ENCODE results near the gene MYL7. TPM values are rescaled to one million over a fixed set of nuclear protein-coding genes. Genes with fewer than 3 reads are reported as not detected.

The MYL7 gene
- total RNA-seq, 6 experiments from 2014 or later: 0.30 to 0.64 (median 0.49) TPM; not detected in 2

DNA sequence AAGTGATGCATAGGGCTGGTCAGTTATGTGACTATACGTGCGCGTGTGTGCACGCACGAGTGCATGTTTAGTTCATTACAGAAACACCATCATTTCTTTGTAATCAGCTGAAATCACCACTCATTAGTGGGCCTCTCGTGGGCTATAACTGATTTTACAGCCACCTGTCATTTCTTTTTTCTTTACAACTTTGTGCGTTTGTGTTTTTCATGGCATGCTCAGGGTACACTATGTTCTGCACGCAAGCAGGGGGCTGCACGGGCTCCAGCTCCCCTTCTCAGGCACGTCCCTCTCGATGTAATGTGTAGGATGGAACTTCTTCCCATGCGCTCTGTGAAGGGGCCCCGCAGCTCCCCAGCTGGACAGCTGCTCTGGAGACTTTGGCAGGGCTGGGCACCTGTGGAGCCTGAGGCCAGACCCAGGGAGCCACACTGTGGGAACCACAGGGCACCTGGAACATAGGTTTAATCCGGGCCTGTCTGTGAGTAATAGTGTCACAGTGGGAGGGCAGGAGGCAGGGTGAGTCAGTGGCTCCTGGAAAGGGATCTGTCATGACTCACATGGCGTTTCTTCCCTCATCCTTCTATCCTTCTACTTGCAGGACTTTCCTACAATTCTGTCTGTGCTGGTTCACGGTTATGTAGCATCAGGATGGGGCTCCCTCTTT is 43.2 kb upstream of the MYL7 start:
- H3K9me3 Mint-ChIP-seq: peaks cover 16% of the 10 kb centered on the region
- peaks cover 15% of the 10 kb centered on the region for H3K27me3 Mint-ChIP-seq (ENCODE audit: insufficient read depth)
- peaks cover 18% of the 10 kb centered on the region for H3K4me1 Mint-ChIP-seq (ENCODE audit: low read depth)
- TF ChIP-seq, protein P1, sequence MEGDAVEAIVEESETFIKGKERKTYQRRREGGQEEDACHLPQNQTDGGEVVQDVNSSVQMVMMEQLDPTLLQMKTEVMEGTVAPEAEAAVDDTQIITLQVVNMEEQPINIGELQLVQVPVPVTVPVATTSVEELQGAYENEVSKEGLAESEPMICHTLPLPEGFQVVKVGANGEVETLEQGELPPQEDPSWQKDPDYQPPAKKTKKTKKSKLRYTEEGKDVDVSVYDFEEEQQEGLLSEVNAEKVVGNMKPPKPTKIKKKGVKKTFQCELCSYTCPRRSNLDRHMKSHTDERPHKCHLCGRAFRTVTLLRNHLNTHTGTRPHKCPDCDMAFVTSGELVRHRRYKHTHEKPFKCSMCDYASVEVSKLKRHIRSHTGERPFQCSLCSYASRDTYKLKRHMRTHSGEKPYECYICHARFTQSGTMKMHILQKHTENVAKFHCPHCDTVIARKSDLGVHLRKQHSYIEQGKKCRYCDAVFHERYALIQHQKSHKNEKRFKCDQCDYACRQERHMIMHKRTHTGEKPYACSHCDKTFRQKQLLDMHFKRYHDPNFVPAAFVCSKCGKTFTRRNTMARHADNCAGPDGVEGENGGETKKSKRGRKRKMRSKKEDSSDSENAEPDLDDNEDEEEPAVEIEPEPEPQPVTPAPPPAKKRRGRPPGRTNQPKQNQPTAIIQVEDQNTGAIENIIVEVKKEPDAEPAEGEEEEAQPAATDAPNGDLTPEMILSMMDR (IDR thresholded peaks at IDR 0.05): no peak
- peak overlapping the region; percentile 28 for H3K4me3 Mint-ChIP-seq
- peak; percentile 78 for DNase-seq
- peaks cover 18% of the 10 kb centered on the region for H3K36me3 Mint-ChIP-seq (ENCODE audit: low read depth)
- H3K27ac Mint-ChIP-seq: peak overlapping the region; percentile 79

DNA sequence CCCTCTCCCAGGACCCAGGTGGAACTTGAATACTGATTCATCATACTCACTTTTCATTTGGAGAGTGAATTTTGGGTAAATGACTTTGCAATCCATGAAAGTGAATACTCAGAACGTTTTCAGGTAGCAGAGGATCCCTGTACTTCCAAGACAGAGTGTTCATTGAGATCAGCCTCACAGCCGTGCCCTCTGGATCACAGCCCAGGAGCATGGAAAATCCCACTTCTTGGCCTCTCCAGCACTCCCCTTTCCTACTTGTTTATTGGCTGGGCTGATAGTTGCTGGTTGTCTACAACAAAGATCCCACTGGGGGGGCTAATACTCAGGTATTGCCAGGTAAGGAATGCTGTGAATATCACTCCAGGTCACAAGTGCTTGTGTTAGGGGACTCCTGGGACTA is 42.3 kb upstream of the MYL7 start:
- Mint-ChIP-seq H3K9me3 (peaks cover 16% of the 10 kb centered on the region), H3K27ac (no peak overlapping the region), H3K36me3 (ENCODE audit: low read depth) (peaks cover 18% of the 10 kb centered on the region), H3K4me1 (ENCODE audit: low read depth) (peaks cover 18% of the 10 kb centered on the region), H3K27me3 (ENCODE audit: insufficient read depth) (peaks cover 18% of the 10 kb centered on the region), H3K4me3 (no peak overlapping the region)
- TF ChIP-seq, protein P1 (IDR thresholded peaks at IDR 0.05): no peak
- no peak for DNase-seq

DNA sequence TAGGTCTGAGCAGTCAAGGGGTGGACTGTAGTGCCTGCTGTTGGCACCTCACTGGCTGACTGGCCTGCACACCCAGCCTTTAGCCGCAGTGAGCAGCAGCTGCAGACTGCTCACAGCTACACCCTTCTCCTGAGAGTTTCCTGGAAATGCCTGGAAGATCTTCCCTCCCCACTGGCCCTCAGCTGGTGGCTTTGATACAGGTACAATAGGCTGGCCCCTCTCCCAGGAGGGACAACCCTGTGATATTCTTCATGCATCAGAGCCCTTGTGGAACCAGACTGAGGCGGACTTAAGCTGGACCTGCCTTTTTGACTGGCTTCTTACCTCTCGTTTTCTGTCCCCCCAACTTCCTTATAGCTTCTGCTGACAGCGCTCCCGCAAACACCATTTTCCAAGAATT is 41.7 kb upstream of the MYL7 start:
- Mint-ChIP-seq H3K4me1 (ENCODE audit: low read depth) (peaks cover 24% of the 10 kb centered on the region), H3K4me3 (no peak overlapping the region), H3K36me3 (ENCODE audit: low read depth) (peaks cover 18% of the 10 kb centered on the region), H3K9me3 (peaks cover 16% of the 10 kb centered on the region), H3K27ac (no peak overlapping the region), H3K27me3 (ENCODE audit: insufficient read depth) (peaks cover 18% of the 10 kb centered on the region)
- TF ChIP-seq, protein P1 (IDR thresholded peaks at IDR 0.05): no peak
- no peak for DNase-seq

DNA sequence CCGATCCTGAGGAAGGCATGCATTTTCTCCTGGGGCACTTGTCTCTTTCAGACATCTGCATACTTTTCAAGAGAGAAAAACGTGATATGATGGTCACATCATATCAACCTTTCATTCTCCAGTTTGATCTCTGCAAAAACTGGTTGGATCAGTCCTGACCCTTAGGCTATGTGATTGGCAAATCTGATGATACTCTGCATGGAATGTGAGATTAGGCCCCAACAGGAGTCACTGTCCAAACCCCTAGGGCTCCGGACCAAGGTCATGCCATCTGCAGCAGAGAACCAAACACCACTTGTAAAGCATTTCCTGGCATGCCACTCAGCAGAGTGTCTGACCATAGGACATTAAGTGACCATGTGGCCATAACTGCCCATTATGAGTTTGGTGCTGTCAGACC is 39.5 kb upstream of the MYL7 start:
- H3K27ac Mint-ChIP-seq: no peak overlapping the region
- no peak overlapping the region for H3K4me3 Mint-ChIP-seq
- peaks cover 31% of the 10 kb centered on the region for H3K27me3 Mint-ChIP-seq (ENCODE audit: insufficient read depth)
- no peak for DNase-seq
- TF ChIP-seq, protein P1 (IDR thresholded peaks at IDR 0.05): no peak
- H3K9me3 Mint-ChIP-seq: peaks cover 16% of the 10 kb centered on the region
- peaks cover 30% of the 10 kb centered on the region for H3K4me1 Mint-ChIP-seq (ENCODE audit: low read depth)
- peaks cover 18% of the 10 kb centered on the region for H3K36me3 Mint-ChIP-seq (ENCODE audit: low read depth)

DNA sequence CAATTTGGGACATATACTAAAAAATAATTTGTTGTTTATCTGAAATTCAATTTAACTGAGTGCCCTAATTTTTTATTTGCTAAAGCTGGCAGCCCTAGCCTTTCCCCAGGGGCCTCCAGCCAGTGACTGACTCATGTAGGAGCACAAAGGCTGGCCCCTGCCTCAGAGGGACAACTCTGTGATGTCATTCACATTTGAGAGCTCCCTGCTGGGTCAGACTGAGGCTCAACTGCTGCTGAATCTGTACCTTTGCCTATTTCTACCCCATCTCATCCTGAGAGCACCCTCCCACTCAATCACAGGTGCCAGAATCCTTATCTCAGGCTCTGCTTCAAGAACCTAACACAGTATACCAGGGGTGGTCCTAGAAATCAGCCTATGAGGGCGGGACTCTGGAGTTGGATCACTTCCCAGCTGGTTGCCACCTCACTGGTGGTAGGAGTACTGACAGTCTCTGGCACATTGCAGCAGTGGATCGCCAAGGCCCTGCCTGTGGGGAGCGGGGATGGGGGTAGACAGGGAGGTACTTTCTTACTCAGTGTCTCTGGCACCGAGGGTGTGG is 36.5 kb upstream of the MYL7 start:
- H3K27ac Mint-ChIP-seq: no peak overlapping the region
- peaks cover 38% of the 10 kb centered on the region for H3K27me3 Mint-ChIP-seq (ENCODE audit: insufficient read depth)
- TF ChIP-seq, protein P1 (IDR thresholded peaks at IDR 0.05): no peak
- DNase-seq: no peak
- peaks cover 7% of the 10 kb centered on the region for H3K36me3 Mint-ChIP-seq (ENCODE audit: low read depth)
- H3K9me3 Mint-ChIP-seq: peaks cover 7% of the 10 kb centered on the region
- H3K4me1 Mint-ChIP-seq (ENCODE audit: low read depth): peaks cover 11% of the 10 kb centered on the region
- no peak overlapping the region for H3K4me3 Mint-ChIP-seq

All from HFFc6 (cell line).